ENCODE data around the gene PHEX.

DNA sequence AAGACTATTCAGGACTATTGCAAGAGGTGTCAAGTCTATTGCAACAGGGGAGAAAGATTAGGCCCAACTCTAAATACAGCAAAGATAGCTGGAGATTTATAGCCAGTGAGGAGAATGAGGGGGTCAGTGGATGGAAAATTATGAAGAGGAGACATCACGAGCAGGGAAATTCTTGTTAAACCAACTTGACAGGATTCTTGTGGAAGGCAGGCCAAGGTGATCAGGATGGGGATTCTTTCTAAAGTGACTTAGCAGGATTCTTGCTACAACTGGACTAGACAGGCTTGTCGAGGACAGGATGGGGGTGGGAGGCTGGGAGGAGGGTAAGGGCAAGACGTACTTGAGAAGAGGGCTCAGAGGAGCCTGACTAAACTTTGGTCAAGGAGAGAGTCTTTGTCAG is 89.0 kb downstream of the PHEX start:
- TF ChIP-seq, protein P1, sequence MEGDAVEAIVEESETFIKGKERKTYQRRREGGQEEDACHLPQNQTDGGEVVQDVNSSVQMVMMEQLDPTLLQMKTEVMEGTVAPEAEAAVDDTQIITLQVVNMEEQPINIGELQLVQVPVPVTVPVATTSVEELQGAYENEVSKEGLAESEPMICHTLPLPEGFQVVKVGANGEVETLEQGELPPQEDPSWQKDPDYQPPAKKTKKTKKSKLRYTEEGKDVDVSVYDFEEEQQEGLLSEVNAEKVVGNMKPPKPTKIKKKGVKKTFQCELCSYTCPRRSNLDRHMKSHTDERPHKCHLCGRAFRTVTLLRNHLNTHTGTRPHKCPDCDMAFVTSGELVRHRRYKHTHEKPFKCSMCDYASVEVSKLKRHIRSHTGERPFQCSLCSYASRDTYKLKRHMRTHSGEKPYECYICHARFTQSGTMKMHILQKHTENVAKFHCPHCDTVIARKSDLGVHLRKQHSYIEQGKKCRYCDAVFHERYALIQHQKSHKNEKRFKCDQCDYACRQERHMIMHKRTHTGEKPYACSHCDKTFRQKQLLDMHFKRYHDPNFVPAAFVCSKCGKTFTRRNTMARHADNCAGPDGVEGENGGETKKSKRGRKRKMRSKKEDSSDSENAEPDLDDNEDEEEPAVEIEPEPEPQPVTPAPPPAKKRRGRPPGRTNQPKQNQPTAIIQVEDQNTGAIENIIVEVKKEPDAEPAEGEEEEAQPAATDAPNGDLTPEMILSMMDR (IDR thresholded peaks at IDR 0.05), result no peak
- TF ChIP-seq CREB1 (CRISPR knock-in tag; IDR thresholded peaks at IDR 0.05) (no peak), IRF2 (CRISPR knock-in tag; IDR thresholded peaks at IDR 0.05; ENCODE audit: borderline replicate concordance, low read depth) (no peak), ZNF219 (CRISPR knock-in tag; IDR thresholded peaks at IDR 0.05; ENCODE audit: borderline replicate concordance) (no peak), GTF2I (CRISPR knock-in tag; conservative IDR thresholded peaks at IDR 0.05) (no peak), JUN (CRISPR knock-in tag; IDR thresholded peaks at IDR 0.05) (no peak), SP1 (CRISPR knock-in tag; conservative IDR thresholded peaks at IDR 0.05) (no peak)
- TF ChIP-seq, protein P2, sequence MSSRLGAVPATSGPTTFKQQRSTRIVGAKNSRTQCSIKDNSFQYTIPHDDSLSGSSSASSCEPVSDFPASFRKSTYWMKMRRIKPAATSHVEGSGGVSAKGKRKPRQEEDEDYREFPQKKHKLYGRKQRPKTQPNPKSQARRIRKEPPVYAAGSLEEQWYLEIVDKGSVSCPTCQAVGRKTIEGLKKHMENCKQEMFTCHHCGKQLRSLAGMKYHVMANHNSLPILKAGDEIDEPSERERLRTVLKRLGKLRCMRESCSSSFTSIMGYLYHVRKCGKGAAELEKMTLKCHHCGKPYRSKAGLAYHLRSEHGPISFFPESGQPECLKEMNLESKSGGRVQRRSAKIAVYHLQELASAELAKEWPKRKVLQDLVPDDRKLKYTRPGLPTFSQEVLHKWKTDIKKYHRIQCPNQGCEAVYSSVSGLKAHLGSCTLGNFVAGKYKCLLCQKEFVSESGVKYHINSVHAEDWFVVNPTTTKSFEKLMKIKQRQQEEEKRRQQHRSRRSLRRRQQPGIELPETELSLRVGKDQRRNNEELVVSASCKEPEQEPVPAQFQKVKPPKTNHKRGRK (CRISPR knock-in tag; IDR thresholded peaks at IDR 0.05; ENCODE audit: borderline replicate concordance), result no peak
- TF ChIP-seq, protein P3, sequence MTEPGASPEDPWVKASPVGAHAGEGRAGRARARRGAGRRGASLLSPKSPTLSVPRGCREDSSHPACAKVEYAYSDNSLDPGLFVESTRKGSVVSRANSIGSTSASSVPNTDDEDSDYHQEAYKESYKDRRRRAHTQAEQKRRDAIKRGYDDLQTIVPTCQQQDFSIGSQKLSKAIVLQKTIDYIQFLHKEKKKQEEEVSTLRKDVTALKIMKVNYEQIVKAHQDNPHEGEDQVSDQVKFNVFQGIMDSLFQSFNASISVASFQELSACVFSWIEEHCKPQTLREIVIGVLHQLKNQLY (CRISPR knock-in tag; IDR thresholded peaks at IDR 0.05), result no peak
- TF ChIP-seq, protein P4, sequence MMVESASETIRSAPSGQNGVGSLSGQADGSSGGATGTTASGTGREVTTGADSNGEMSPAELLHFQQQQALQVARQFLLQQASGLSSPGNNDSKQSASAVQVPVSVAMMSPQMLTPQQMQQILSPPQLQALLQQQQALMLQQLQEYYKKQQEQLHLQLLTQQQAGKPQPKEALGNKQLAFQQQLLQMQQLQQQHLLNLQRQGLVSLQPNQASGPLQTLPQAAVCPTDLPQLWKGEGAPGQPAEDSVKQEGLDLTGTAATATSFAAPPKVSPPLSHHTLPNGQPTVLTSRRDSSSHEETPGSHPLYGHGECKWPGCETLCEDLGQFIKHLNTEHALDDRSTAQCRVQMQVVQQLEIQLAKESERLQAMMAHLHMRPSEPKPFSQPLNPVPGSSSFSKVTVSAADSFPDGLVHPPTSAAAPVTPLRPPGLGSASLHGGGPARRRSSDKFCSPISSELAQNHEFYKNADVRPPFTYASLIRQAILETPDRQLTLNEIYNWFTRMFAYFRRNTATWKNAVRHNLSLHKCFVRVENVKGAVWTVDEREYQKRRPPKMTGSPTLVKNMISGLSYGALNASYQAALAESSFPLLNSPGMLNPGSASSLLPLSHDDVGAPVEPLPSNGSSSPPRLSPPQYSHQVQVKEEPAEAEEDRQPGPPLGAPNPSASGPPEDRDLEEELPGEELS (CRISPR knock-in tag; IDR thresholded peaks at IDR 0.05), result no peak
- TF ChIP-seq, protein P5, sequence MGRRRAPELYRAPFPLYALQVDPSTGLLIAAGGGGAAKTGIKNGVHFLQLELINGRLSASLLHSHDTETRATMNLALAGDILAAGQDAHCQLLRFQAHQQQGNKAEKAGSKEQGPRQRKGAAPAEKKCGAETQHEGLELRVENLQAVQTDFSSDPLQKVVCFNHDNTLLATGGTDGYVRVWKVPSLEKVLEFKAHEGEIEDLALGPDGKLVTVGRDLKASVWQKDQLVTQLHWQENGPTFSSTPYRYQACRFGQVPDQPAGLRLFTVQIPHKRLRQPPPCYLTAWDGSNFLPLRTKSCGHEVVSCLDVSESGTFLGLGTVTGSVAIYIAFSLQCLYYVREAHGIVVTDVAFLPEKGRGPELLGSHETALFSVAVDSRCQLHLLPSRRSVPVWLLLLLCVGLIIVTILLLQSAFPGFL (CRISPR knock-in tag; IDR thresholded peaks at IDR 0.05; ENCODE audit: borderline replicate concordance), result no peak
